CD4-positive, alpha-beta T cell treated with Interleukin-15 for 4 hours (primary cell): Measurements from ENCODE around the gene KLHL29.

ENCODE experiments used
- DNase-seq: peaks from one replicate; pipeline ENCODE4 v3.0.0-alpha.2; 2020; ENCODE audit warnings: low spot score

Gene KLHL29

DNA sequence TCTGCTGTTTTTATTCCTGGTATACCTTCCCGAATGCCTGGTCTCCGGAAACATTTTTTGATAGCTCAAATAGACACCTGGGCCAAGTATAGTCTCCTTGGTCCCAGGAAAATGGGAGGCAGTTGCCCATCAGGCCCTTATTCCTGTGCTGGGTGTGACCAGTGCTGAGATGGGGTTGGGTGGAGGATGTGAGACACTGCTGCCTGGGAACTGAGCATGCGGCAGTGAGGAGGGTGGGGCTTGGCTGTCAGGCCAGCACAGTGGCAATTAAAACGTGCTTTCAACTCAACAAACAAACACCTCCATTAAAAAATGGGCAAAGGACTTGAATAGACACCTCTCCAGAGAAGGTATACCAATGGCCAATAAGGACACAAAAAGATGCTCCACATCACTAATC lies 12.5 kb downstream of the KLHL29 start:
- no peak for DNase-seq

DNA sequence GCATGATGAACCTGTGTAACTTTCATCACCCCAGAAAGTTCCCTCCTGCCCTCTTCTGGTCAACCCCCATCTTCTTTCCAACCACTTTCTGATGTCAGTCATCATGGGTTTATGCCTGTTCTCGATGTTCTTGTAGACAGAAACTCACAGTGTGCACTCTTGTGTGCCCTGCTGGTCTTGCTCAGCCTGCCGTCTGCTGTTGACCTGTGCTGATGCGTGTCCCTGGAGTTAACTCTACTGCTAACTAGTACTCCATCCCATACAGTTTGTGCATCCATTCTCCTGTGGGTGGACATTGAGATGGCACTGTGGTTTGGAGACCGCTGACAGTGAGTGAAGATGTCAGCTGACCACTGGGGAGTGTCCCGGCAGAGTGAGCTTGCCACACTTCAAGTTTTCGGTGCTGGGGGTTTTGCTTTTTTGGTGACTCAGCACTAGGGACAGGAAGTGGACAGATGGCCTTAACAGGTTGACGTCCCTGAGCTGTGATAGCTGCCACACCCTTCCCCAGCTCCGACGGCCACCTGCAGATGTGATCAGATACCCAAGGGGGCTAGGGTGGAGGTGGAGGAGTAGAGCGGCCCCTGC lies 14.8 kb downstream of the KLHL29 start:
- no peak for DNase-seq

DNA sequence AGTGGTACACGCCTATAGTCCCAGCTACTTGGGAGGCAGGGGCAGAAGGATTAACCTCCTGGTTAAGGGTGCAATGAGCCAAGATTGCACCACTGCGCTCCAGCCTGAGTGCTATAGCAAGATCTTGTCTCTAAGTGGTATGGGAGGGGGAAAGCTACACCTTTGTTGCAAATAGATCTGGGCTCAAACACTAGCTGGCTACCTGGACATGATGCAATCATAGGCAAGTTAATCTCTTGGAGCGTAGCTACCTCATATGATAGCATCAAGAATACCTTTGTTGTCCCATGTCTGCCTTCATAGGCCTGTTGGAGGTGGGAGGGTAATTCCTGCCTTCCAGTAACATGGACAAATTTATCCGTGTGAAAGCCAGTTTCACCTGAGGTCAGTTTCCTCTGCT lies 15.7 kb downstream of the KLHL29 start:
- no peak for DNase-seq

DNA sequence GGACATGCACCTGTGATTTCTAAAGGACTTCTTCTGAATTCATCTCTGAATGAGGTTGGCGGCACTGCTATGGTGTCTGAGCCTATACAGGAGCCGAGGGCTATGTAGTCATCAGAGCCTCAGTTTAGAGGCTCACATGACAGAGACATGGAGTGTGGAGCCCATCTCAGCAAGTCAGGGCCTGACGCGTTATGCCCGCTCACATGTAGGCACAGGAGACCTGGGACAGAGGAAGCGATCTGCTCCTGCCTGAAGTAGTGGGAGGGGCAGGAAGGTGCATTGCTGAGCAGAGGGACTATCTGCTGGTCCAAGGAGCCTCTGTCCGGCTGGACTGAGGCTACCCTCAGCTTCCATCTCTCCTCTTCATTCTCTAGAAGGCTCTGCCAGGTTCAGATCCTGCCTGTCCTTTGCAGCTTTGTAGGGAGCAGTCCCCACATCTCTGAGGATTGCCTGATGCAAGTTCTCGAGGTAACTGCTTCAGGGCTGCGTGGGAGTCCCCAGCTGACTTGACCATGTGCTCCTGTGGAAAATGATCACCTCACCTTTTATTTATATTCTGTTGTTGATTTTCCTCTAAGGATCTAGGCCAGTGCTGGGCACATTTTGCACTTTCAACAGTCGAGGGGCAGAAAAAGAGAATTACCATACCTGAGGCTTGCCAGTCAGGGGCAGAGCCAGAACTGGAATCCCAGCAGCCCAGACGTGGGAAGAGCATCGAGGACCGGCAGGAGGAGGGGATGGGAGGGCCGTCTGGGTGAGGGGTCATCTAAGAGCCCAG lies 16.6 kb downstream of the KLHL29 start:
- no peak for DNase-seq

DNA sequence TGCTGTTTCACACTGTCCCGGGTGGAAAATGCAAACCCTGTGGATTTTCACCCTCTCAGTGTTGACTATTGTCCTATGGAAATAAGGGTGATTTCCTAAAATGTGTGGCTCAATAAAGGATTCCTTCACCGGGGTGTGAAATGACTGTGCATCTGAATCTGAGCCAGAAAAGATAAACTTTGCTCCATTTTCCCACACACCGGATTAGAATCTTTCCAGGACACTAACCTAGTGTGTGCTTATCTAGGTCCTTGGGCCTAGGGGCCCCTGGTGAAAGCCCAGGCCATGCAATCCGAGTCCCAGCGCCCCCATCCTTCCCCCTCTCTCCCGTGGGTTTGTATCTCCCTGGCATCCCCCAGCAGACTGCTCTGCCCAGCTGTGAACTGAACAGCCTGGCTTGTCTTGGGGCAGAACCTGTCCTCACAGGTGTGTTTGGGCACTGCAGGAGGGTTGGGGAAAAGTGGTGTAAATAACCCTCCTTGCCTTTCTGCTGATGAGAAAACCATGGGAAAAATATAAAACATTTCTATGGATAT lies 17.3 kb downstream of the KLHL29 start:
- no peak for DNase-seq

DNA sequence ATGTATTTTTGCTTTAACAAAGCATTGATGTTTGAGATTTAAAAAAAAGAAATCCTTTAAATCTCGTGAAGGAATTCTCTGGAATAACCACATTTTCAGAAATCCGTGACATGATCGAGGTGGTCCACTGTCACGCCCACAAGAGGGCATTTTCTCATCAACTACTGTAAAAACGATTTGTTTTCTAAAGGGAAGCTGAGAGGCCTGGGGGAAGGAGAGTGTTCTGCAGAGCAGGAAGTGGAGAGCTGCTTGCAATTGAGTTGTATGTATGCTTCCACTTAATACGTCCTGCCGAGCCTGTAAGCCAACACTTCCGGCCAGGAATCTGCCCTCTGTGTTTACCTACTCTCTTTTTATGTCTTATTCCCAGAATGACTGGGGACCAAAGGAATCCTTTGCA lies 19.4 kb downstream of the KLHL29 start:
- no peak for DNase-seq

DNA sequence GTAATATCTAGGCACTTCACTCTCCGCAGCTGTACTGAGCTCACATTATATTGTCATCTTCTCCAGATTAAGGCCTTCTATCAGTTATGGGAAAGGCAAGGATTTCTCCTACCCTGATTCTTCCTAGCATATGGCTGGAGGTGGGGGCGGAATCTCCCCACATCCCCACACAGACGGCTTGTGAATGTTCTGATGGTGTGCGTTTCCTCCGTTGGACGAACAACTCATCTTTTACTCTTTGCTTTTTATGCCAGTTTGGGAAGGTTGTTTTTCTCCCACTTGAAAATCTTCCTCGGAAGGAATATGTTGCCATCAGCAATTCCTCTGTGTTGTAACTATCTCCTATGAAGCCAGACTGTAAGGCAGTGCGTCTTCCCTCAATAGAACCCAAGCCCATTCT lies 24.3 kb downstream of the KLHL29 start:
- no peak for DNase-seq

DNA sequence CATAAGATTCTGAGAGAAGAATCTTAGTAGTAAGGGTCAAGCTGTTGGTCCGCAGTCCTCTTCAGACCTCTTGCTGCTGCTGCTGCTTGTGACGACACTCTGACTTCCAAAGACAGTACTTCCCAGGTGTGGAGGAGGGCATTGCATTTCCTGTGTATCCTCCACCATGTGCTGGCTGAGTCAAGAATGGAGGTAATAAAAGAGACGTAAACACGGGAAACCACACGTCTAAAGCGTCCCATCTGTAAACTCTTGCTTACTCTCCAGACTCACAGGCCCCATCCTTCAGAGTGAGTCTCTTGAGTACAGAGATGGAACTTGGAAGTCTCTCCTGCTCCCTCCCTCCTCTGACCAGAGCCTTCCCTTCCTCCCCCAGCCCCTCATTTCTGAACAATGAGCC lies 25.6 kb downstream of the KLHL29 start:
- DNase-seq = no peak

DNA sequence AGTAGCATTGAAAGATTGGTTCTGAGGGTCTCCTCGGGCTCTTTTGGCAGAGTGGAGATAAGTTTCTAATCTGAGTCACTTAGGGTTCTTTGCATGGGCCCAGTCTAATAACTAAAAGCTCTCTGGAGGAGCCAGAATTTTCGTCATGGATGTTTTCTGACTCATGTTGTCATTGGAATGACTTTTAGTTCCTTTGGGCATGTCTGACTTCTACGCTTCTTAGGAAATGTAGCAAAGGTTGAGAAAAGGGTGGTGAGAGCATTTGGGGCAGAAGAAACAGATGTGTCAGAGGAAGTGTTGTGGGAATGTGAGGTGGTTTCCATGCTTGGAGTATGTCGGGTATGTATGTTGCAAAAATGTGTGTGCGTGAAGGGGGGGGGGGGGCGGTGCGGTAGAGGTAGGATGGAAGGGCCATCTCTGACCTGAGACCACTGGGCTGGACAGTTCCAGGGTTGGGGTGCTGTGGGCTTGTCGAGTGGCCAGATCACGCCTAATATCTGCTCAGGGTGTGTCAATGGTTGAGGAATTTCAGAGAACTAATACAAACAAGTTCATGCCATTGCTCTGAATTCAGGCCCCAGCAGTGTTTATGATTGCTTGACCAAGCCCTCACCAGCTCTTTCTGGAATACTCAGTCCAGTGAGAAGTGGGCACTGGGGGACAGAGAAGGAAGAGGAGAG lies 26.9 kb downstream of the KLHL29 start:
- DNase-seq = no peak

DNA sequence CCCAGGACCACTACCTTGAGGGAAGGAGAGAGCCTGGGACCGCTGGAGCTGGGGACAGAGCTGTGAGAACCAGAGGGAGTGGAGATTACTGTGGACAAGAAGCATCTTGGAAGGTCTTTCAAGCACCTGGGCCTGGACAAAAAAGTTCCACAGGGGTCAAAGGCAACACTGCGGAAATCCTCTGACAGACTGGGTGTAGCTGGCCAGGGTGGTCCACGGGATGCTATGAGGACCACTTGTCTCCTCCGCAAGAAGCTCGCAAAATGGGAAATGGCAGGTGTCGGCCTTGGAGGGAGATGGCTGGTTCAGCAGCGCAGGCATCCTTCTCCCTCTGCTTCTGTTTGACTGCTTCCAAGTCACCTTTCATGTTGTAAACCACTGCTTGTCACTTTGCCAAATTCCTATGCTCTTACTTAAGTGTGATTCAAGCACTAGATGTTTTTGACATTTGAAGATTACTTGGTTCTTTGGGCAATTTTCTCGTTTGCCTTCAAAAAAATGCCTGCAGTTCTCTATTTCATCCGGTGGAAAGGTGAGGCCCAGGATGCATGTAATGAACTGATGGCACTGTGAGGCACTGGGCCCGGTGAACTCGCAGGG lies 27.7 kb downstream of the KLHL29 start:
- no peak for DNase-seq

DNA sequence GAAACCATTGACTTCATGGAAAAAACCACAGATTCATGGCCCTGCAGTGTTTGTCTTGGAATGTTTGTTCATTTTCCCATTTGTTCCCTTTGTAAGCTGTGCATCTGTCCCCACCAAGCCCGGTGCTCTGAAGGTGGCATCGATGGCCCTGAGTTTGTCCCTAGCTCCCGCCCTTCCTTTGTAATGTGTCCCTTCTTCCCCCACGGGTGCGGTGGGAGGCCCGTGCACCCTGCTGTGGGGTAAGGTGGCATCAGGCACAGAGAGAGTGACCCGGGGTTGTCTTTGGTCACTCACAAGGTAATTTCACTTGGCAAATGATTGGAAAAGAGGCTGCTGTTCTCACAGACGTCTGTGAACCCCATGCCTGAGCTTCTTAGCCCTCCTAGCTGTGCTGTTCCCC lies 28.7 kb downstream of the KLHL29 start:
- DNase-seq = no peak

DNA sequence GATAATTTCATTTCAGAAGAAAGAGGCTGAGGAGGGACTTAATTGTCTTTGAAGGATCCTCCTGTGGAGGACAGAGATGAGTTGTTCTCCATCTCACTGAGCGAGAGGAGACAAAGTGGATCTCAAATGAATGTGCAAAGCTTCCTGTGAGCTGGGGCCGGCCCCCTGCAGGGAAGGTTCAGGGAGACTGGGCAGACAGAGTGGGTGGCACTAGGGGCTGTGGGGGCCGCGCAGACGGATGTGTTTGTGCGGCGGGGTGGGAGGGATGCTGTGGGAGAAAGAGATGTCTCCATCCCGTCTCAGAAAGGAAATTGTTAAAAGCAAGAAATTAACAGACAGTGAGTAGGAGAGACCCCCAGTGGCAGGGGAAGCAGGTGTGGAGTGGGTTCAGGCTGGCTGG lies 29.1 kb downstream of the KLHL29 start:
- no peak for DNase-seq

DNA sequence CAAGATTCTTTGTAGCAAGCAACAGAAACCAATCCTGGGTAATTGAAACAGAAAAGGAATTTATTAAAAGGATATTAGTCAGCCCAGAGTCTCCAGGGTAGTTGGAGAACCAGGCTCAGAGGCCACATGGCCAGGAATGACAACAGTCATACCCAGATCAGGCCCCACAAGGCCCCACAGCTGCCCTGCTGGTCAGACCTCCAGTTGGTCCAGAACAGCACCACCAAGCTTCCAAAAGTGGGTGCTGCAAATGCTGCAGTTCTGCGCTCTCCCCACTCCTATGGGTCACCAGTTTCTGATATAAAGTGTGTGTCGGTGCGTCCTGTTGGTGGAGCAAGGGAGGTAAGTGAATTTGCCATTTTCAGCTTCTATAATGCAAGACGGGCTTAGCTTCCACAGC lies 29.9 kb downstream of the KLHL29 start:
- DNase-seq = no peak

DNA sequence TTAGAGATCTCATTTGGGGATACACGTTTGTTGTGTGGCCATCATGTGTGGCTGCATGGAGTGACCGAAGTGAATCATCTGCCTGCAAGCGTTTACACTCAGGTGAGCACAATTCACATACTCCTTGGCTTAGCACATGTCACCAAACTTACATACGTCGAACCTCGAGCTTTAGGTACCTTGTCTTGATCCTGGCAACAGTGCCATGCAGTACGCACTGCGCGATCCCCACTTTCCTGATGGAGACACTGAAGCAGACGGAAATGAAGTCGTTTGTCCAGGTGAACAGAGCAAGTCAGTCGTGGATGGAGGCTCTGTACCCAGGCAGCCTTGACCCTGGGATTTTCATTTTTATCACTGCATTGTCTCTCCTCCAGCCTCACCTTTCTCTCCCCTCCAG lies 32.3 kb downstream of the KLHL29 start:
- no peak for DNase-seq

DNA sequence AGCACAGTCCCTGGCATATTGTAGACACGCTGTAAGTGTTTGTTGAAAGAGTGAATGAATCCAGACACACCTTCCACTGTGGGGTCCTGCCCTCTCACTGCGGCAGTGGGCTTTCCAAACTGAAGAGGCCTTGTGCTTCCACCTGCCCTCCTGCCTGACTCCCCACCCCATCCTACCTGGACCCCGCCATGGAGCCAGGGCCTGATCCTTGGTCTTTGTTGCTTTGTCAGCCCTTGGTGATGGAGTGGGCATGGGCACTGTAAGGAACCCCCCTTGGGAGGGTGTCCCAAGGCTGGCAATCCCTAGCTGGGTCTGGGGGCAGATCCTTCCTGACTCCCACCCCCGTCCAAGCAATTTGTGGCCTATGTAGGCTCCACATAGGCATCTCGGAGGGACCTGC lies 33.1 kb downstream of the KLHL29 start:
- no peak for DNase-seq

DNA sequence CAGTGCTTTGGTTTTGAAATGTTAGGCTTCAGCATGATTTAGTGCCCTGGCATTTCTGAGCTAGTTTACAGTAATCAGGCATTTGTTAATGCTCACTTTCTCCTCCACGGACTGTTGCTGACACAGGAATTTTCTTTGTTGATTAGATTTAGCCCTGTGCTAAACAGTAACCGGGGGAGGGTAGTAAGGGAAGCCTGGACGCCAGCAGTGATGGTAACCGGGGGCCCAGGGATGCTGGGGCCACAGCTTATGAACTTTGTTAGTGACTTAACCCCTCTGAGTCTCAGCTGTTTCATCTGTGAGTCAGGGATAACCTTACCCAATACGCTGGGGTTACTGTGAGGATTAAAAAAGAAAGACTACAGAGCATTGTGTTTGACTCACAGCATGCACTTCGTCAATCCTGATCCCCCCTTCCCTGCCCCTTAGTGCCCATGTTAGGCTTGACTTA lies 33.5 kb downstream of the KLHL29 start:
- DNase-seq = no peak

DNA sequence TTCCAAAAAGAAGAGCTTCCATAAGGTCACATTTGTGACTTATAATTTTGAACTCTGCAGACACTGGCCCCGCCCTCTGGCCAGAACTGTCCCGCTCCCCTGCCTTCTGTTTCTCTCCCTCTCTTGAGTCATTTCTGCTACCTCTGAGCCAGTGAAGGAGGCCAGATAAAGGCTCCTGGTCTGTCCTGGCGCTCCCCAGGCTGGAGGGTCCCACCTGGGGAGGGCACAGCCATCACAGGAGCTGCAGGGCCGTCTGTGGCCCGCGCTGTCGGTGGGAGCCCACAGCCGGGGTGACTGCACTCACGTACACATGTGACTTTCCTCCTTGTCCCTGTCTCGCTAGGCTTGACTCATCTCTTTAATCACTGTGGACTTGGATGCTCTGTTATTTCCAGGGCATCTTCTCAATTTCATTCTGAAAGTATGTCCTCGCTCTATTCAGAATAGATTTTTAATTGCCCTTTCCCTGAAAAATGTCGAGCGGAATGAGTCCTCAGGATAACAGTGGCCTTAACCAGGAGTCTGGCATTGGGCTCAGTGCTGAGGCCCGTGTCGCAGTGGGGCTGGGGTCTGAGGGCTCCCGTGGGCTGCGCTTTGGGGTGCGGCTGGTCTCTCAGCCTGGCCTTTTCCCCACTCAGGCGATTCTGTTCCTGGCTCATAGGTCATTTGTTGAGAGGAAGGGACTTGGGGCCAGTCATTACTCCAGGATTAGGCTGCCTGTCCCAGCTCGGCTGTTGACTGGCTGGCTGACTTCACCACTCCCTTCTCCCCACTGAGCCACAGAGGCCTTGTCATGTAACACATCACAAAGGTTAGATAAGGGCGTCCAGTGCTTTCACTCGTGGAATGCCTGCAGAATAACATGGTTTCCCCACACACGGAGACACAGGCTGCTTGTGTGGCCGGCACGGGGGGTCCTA lies 34.5 kb downstream of the KLHL29 start:
- DNase-seq = no peak

DNA sequence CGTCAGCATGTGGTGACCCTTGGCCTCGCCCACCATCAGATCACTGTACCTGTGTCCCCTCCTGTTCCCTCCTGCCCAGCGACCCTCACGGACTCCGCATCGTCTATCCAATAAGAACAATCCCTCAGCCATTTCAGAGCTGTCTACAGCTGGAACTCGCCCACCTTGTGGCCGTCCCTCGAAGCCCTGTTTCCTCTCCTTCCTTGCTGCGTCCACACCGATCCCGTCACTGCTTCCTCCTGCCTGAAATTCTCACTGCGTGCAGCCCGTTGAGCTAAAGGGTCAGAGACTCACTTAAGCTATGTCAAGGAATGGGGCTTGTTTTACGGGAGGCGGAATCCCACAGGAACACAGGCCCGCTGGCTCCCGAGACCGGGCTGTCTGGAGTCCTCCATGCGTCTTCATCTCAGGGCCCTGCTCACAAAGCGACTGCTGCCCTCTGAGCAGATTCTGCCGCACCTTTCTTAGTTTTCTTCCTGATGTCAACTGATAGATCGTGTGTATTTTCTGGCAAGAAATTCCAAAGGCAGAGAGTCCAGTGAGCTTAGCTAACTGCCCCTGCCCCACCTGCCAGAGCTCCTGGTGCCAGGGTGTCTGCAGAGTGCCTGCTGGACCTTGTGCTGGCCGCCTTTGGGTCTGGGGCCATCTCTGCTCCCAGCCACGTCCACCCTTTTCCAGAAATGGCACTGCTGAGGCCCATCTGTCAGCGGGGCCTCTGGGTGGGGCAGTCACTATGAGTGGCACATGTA lies 35.3 kb downstream of the KLHL29 start:
- DNase-seq = no peak

DNA sequence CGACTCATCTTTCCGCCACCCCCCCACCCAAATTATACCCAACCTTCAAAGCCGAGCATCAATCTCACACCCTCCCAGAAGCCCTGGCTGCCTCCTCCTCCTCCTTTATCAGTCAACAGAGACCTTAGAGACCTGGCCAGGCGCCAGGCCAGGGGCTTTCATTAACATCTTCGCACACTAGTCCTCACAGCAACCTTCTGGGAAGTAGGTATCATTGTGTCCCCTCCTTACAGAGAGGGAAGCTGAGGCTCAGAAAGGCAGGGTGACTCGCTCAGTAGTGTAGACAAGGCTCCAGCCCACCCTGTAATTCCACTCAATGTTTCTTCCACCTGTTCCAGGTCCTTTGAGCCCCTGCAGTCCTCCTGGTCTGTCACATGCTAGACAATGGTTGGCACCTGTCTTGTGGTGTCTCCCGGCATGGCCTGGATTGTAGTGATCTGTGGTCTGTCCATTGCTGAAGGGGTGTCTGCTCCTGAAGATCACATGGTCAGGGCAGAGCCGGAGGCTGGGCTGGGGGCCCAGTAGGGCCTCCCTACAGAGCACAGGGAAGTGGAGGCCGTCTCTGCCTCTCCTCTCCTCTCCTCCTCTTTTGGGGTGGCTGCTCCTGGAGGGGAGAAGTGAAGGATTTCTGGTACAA lies 36.0 kb downstream of the KLHL29 start:
- DNase-seq = no peak
